Measurements from ENCODE around the gene RBM44.
"Not testable (repeated sequence)": the region's sequence is repeated elsewhere in the genome, so short reads cannot be mapped to it uniquely, and the experiment has no call there.

Gene RBM44

GRCh38 chr2:237866101-237866621, 67.6 kb downstream of the RBM44 start:
- peak; percentile 78 for DNase-seq (ENCODE audit: insufficient read length, low spot score)
- no peak for FAIRE-seq
- no peak for TF ChIP-seq POLR2A (IDR thresholded peaks at IDR 0.05; ENCODE audit: low read depth, low read length)

DNA sequence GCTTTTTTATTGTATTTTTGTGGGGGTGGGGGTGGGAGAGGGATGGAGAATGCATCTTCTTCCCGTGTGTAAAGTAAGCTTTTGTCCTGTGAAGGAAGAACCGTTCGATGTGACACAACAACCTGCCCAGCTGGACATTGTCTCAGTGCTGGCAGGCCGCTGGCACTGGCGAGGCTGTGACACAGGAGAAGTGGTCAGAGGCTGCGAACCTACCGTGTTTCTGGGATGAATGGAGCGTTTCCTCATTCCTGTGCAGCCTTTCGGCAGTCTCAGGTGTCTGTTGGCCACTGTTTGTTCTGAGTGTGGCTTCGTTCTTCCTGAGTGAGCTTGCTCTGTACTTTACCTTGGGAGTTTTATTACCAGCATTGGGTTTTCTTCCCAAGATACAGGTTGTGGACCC, 68.9 kb downstream of the RBM44 start:
- no peak for TF ChIP-seq POLR2A (IDR thresholded peaks at IDR 0.05; ENCODE audit: low read depth, low read length)
- no peak for FAIRE-seq
- no peak for DNase-seq (ENCODE audit: insufficient read length, low spot score)

- not testable (repeated sequence) for FAIRE-seq; DNase-seq (ENCODE audit: insufficient read length, low spot score)
Observed at GRCh38 chr2:237868074-237868473, 69.5 kb downstream of the RBM44 start.

- TF ChIP-seq POLR2A (IDR thresholded peaks at IDR 0.05; ENCODE audit: low read depth, low read length), result no peak
- DNase-seq (ENCODE audit: insufficient read length, low spot score) (no peak), FAIRE-seq (no peak)
Observed at GRCh38 chr2:237868631-237869342, 70.2 kb downstream of the RBM44 start.

GRCh38 chr2:237869343-237870102, 70.9 kb downstream of the RBM44 start:
- TF ChIP-seq POLR2A (IDR thresholded peaks at IDR 0.05; ENCODE audit: low read depth, low read length), result no peak
- DNase-seq (ENCODE audit: insufficient read length, low spot score), result no peak
- no peak for FAIRE-seq

DNA sequence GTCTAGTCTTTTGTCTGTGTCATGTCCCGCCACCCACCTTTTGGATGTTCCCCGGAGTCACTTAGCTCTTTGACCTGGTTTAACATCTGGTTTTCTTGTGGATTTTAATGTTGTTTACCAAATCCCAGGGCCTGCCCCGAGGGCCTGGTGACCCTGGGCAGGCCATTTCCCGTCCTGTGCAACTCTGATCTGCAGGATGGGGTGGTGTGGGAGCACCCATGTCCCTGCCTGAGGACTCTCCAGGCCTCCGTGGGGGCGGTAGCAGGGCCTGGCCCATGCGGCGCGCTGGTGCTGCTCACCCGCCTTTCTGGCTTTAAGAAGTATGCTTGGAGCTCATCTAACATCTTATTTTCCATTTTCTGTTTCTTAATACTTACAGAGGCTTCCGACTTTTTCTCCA, 71.5 kb downstream of the RBM44 start:
- no peak for TF ChIP-seq POLR2A (IDR thresholded peaks at IDR 0.05; ENCODE audit: low read depth, low read length)
- no peak for FAIRE-seq
- no peak for DNase-seq (ENCODE audit: insufficient read length, low spot score)

DNA sequence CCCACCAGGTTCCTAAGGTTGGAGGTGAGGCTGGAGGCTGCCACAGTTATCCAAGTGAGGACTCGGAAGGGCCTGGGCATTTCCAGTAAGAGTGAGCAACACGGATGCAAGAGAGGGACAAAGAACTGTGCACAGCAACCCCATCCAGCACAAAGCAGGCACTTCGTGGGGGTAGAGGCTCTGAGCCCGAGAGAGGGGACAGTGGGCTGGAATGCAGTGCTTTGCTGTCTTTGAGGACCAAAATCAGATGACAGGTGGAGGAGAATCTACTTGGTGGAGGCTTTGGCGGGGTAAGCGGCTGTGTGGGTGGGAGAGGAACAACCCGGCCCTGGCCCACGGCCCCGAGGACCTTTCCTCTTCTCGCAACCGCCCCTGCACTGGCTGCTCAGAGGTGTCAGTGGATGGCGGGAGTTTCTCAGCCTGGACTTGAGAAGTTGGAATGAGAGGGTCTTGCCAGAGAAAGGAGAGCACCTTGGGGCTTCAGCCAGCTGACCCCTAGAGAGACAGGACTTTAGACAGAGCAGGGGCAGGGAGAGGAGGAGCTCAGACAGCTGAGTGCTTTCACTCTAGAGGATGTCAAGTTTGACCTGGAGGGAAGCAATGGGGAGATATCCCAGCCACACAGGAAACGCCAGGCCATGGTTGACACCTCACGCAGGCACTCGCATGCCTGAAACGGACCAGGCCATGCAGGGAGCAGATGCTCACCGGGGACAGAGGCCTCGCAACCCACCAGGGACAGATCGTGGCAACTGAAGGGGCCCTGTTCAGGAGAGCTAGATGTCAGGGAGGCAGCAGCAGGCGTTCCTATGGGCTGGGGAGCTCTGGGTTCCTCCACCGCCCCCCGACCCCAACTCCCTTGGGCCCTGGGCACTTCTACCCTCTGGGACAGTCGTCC, 72.4 kb downstream of the RBM44 start:
- no peak for DNase-seq (ENCODE audit: insufficient read length, low spot score)
- no peak for FAIRE-seq
- TF ChIP-seq POLR2A (IDR thresholded peaks at IDR 0.05; ENCODE audit: low read depth, low read length), result no peak

DNA sequence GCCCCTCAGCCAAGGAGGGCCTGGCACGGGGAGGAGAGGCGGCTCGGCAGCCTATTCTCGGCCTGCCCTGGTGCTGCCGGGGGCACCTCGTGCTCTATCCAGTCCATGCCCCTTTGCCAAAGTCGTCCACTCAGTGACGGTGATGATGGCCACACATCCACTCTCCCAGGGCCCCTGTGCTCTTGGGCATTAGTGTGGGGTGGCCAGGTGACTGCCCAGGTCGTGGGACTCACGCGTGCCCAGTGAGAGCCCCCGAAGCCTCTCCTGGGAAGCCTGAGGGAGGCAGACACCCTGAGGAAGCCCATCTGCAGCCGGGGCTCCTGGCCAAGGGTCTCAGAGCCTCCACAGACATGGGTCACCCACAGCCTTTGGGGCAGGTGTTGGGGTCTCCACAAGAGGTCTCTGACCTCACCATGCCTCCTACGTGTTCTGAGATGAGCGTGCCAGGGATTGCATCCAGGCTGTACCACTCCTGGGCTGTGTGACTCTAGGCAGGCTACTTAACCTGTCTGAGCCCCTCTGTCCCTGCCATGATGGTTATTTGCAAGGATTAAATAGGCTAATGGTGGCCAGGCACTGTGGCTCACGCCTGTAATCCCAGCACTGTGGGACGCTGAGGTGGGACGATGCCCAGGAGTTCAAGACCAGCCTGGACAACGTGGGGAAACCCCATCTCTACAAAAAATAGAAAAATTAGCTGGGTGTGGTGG, 73.8 kb downstream of the RBM44 start:
- FAIRE-seq (no peak), DNase-seq (ENCODE audit: insufficient read length, low spot score) (no peak)
- TF ChIP-seq POLR2A (IDR thresholded peaks at IDR 0.05; ENCODE audit: low read depth, low read length), result no peak

DNA sequence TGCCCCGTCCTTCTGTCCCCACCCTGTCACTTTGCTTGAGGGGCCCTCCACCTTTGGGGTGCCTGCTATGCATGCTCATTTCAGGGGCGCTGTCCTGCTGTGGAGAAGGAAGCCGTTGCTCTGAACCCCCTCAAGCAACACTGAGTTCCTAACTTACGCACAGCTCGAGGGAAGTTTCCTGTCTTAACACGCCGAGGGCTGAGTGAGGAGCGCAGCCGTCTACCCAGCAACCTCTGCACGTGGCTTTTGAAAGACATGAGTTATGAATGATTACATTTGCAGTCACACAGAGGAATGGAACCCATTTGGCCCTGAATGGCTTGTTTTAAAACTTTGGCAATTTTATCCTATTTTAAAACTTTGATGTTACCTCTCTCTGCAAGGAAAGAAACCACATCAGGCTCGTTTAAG, 74.8 kb downstream of the RBM44 start:
- FAIRE-seq (no peak), DNase-seq (ENCODE audit: insufficient read length, low spot score) (no peak)
- TF ChIP-seq POLR2A (IDR thresholded peaks at IDR 0.05; ENCODE audit: low read depth, low read length), result no peak

DNA sequence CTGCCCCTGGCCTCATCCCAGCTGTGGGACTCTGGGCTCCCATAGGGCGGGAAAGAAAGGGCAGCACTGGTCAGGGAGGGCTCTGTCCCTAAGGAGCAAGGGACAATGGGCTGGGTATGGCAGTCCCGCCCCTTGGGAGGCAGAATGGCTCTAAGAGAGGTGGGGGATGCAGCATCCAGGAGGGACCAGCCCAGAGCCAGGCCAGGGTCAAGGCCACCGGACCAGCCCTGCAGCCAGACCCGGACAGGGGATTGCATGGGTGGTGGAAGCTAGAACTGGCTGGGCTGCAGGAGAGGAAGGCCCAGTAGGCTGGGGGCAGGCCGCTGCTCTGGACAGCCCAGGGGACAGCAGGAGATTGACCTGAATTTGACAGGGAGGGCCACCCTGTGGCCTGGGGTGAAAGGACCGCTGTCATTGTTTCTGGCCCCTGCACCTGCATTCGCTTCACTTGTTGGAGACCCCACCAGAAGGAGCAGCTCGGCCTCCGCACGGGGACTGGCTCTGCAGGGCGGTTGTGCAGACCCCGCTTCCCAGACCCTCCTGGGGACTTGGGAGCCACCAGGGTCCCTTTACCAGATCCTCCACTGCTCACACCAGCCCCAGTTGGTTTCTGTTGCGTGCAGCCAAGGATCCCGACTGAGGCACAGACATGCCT, 75.4 kb downstream of the RBM44 start:
- DNase-seq (ENCODE audit: insufficient read length, low spot score) (no peak), FAIRE-seq (no peak)
- no peak for TF ChIP-seq POLR2A (IDR thresholded peaks at IDR 0.05; ENCODE audit: low read depth, low read length)

DNA sequence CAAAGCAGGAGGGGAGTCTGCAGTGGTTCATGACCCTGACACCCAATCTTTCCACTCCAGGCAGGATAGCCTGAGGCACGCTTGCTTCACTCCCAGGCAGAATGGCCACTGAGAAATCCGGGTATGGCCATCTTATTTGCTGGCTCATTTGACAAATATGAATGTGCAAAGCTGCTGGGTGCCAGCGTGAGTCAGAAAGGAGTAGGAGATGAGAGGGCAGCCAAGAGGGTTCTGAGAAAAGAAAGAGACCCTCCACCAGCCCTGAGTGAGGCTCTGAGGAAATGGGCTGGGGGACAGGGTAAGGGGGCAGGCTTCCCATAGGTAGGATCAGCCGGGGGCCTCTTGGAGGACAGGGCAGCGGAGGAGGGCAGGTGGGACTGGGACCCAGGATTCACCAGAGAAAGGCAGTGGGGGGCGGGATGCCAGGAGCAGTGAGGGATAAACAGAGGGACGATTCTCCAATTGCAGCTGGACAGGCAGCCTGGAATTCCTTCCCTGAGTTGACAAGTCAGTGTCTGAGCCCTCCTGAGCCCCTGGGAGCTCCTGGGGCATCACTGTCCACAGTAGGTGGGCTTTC, 76.1 kb downstream of the RBM44 start:
- TF ChIP-seq POLR2A (IDR thresholded peaks at IDR 0.05; ENCODE audit: low read depth, low read length), result no peak
- peak; percentile 75 for FAIRE-seq
- peak; percentile 91 for DNase-seq (ENCODE audit: insufficient read length, low spot score)

- TF ChIP-seq POLR2A (IDR thresholded peaks at IDR 0.05; ENCODE audit: low read depth, low read length), result no peak
- no peak for DNase-seq (ENCODE audit: insufficient read length, low spot score)
- FAIRE-seq, result no peak
Observed at GRCh38 chr2:237875256-237876060, 76.9 kb downstream of the RBM44 start.
